ENCODE data around the gene IL23R.

Gene IL23R, protein sequence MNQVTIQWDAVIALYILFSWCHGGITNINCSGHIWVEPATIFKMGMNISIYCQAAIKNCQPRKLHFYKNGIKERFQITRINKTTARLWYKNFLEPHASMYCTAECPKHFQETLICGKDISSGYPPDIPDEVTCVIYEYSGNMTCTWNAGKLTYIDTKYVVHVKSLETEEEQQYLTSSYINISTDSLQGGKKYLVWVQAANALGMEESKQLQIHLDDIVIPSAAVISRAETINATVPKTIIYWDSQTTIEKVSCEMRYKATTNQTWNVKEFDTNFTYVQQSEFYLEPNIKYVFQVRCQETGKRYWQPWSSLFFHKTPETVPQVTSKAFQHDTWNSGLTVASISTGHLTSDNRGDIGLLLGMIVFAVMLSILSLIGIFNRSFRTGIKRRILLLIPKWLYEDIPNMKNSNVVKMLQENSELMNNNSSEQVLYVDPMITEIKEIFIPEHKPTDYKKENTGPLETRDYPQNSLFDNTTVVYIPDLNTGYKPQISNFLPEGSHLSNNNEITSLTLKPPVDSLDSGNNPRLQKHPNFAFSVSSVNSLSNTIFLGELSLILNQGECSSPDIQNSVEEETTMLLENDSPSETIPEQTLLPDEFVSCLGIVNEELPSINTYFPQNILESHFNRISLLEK

DNA sequence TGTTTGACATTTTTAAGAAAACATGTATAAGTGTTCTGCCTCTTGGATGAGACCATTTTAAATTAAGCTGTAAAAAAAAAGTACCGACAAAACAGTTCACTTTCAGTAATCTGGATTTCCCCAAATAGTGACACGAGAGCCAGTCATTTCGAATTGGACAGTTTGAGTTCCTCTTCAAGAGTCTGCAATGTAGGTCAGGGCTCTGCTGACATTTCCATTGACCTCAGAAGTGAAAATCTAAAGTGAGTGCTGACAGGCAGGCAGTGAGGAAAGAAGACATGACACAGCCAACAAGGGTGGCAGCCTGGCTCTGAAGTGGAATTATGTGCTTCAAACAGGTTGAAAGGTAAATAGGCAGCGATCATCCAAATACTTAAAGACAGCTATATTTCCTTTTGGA lies at the start of gene IL23R:
Gene IL23R, plus strand, starts transcription at position 259 of the 400 bp plus-strand sequence. CDS start 1,667 bp downstream, outside the sequence.
- no peaks in the 10 kb centered on the region for H4K20me1 ChIP-seq
- no peak within 1 kb of the TSS for H3K4me2 ChIP-seq
- H3K36me3 ChIP-seq = no peaks in the 10 kb centered on the region
- no peak within 1 kb of the TSS for H3K4me3 ChIP-seq
- no peak for TF ChIP-seq Cebpa-rat (IDR thresholded peaks at IDR 0.05)
- peaks cover 13% of the 10 kb centered on the region for H3K4me1 ChIP-seq
- no peaks in the 10 kb centered on the region for H3K9me3 ChIP-seq
- H3K9ac ChIP-seq = no peak within 1 kb of the TSS
- no peaks in the 10 kb centered on the region for H3K27me3 ChIP-seq
- no peak within 1 kb of the TSS for H3K27ac ChIP-seq

DNA sequence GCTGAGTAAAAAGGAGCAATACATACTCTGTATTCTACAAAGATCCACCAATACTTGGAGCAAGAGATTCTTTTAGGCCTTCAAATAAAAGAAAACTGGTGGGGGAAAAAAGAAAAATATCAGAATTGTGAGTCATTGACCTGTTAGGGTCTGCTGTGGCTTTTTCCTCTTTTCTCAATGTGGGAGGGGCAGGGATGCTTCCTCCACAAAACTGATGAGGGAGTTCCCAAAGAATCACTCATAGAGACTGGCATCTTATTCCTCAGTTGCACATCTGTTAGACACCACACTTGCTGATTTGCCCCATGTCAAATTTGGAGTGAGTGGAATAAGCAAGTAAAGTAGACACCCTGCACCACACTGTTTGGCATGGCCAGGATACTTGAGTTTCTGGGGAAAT lies 48.1 kb upstream of the IL23R start:
- Histone ChIP-seq H3K9me3 (peaks cover 21% of the 10 kb centered on the region), H3K27ac (no peak overlapping the region)

DNA sequence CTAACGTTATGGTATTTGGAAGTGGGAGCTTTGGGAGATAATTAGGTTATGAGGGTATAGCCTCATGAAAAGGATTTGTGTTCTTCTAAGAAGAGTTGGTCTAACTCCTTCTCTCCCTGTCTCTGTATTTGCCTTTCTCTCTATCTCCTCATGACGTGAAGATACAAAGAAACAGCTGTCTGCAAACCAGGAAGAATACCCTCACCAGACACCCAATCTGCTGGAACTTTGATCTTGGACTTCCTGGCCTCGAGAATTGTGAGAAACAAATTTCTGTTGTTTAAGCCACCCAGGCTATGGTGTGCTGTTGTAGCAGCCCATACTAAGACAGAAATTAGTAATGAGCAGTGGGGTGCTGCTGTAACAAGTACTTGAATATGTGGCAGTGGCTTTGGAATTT lies 47.6 kb upstream of the IL23R start:
- H3K9me3 ChIP-seq = peaks cover 16% of the 10 kb centered on the region
- no peak overlapping the region for H3K4me2 ChIP-seq
- no peaks in the 10 kb centered on the region for H3K36me3 ChIP-seq
- H3K4me3 ChIP-seq = no peak overlapping the region
- no peaks in the 10 kb centered on the region for H4K20me1 ChIP-seq
- H3K9ac ChIP-seq = no peak overlapping the region
- H3K4me1 ChIP-seq = peaks cover 5% of the 10 kb centered on the region; the same call in 1 of the 2 replicates
- H3K27me3 ChIP-seq = no peaks in the 10 kb centered on the region
- no peak overlapping the region for H3K27ac ChIP-seq
- no peak for TF ChIP-seq Cebpa-rat (IDR thresholded peaks at IDR 0.05)

More for the DNA sequence above, 48.1 kb upstream of the IL23R start:
- TF ChIP-seq Cebpa-rat (IDR thresholded peaks at IDR 0.05) = no peak
- no peaks in the 10 kb centered on the region for H3K27me3 ChIP-seq
- H3K4me1 ChIP-seq = peaks cover 9% of the 10 kb centered on the region
- H3K36me3 ChIP-seq = no peaks in the 10 kb centered on the region
- no peaks in the 10 kb centered on the region for H4K20me1 ChIP-seq
- no peak overlapping the region for H3K9ac ChIP-seq
- no peak overlapping the region for H3K4me2 ChIP-seq
- H3K4me3 ChIP-seq = no peak overlapping the region

DNA sequence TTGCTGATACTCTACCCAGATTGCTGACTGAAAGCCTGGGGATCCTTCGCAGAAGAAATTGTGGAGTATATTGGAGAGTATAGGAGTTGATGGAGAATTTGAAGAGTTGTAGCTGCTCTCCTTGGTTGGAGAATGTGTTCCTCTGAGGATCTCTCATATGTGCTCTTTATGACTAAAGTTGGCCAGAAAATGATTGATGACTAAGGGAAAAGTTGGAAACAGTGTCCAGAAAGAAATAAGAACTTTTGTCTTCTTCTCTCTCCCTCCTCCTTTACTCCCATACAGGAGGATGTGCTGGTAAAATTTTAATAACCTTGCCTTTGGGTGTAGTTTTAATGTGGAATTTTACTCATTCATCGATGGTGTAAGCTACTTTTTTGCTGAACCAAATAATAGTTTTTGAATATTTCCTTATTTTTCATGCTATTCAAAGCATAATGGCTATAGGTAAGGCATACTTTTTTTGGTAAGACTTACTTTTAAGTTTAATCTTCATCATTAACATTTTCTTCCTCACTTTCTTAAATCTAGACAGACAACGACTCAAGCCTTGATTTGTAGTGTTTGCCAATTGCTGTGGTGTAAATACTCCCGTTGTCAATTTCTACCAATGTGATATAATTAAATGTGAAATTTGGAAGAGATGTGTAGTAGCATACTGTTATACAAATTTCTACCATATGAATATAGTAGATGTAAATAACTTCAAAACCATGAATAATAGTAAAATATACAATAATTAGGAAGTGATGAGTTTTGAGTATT lies 45.2 kb upstream of the IL23R start:
- TF ChIP-seq Cebpa-rat (IDR thresholded peaks at IDR 0.05) = no peak
- no peaks in the 10 kb centered on the region for H3K9me3 ChIP-seq
- no peak overlapping the region for H3K27ac ChIP-seq
- H3K27me3 ChIP-seq = no peaks in the 10 kb centered on the region
- no peaks in the 10 kb centered on the region for H3K36me3 ChIP-seq
- H3K4me3 ChIP-seq = no peak overlapping the region
- H3K9ac ChIP-seq = no peak overlapping the region
- peaks cover 5% of the 10 kb centered on the region; the same call in 1 of the 2 replicates for H3K4me1 ChIP-seq
- no peaks in the 10 kb centered on the region for H4K20me1 ChIP-seq
- no peak overlapping the region for H3K4me2 ChIP-seq

DNA sequence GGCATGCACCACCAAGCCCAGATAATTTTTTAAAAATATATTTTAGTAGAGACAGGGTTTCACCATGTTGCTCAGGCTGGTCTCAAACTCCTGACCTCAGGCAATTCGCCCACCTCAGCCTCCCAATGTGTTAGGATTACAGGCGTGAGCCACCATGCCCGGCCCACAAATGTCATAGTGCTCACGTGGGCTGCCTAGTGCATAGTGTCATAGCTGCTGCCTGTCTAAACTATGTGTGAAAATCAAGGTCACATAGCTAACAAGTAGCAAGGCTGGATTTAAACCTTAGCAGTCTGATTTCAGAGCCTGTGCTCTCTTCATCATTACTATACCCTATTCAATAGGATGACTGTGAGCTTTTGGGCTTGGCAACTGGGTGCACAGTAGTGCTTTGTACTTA lies 41.8 kb upstream of the IL23R start:
- Histone ChIP-seq H4K20me1 (no peaks in the 10 kb centered on the region), H3K27me3 (no peaks in the 10 kb centered on the region), H3K4me3 (no peak overlapping the region), H3K9ac (no peak overlapping the region), H3K4me1 (no peaks in the 10 kb centered on the region), H3K4me2 (no peak overlapping the region), H3K27ac (no peak overlapping the region), H3K9me3 (no peaks in the 10 kb centered on the region), H3K36me3 (no peaks in the 10 kb centered on the region)
- no peak for TF ChIP-seq Cebpa-rat (IDR thresholded peaks at IDR 0.05)

DNA sequence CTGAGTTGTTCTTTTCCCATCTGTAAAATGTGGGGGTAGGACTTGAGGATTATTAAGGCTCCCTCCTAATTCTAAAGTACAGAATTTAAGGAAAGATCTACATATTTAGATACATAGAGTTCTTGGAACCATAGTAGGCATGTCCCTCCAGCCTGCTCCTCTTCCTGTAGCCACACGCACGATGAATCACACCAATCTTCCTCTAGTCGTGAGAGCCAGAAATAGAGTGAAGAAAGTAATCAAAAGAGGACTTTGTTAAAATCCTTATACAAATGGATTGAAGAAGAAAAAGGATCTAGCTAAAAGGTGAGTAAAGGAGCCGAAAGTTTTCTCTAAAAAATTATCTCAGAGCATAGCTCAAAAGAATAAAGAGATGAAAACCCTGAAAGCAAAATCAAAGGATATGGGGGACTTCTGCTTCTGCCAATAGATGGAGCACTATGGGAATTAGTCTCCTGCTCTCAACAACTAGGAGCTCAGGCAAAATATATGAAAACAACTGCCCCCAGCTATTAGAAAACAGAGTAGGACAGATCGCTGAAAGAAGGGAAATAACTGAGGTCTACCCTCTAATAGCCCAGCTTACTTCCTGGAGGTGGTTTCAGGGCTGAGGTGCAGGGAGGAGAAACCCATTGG lies 40.0 kb upstream of the IL23R start:
- Histone ChIP-seq H4K20me1 (no peaks in the 10 kb centered on the region), H3K4me3 (no peak overlapping the region), H3K4me2 (no peak overlapping the region), H3K9me3 (no peaks in the 10 kb centered on the region), H3K4me1 (no peaks in the 10 kb centered on the region), H3K36me3 (no peaks in the 10 kb centered on the region), H3K27ac (no peak overlapping the region), H3K9ac (no peak overlapping the region), H3K27me3 (no peaks in the 10 kb centered on the region)
- no peak for TF ChIP-seq Cebpa-rat (IDR thresholded peaks at IDR 0.05)

DNA sequence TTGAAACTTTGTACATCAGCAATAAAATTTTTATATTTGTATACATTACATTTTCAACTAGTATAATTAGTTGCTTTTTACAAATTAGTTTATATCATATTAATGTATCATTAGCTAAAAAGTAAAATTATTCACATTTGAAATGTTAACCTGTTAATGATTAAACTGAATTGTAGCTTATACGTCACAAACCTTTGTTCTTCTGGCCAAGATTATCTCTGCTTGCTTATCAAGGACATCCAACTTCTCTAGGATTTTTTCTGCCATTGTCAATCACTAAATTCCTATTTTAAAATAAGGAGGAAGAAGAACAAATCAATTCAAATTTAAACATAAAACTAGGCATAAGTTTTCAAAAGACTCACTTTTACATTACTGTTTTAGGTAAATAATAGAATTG lies 39.3 kb upstream of the IL23R start:
- no peaks in the 10 kb centered on the region for H4K20me1 ChIP-seq
- no peak overlapping the region for H3K4me3 ChIP-seq
- no peaks in the 10 kb centered on the region for H3K27me3 ChIP-seq
- no peak overlapping the region for H3K27ac ChIP-seq
- TF ChIP-seq Cebpa-rat (IDR thresholded peaks at IDR 0.05) = no peak
- H3K4me1 ChIP-seq = no peaks in the 10 kb centered on the region
- H3K9ac ChIP-seq = no peak overlapping the region
- H3K4me2 ChIP-seq = no peak overlapping the region
- H3K36me3 ChIP-seq = no peaks in the 10 kb centered on the region
- H3K9me3 ChIP-seq = no peaks in the 10 kb centered on the region

DNA sequence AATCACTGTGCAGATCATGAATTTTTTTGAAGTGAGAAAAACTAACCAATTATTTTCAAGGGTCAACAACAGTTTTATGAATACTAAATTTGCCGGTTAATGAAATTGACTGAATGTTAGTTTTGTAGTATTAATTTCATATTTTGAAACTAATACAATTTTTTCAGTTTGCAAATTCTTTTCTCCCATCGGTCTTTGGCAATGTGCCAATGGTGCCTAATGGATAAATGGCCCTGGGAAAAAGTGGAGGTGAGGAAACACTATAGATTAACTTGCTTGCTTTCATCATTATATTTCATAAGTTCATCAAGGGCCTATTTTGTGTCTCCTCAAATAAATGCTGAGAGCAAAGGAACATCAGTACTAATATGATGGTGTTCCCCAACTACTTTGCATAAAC lies 35.6 kb upstream of the IL23R start:
- no peak overlapping the region for H3K27ac ChIP-seq
- no peaks in the 10 kb centered on the region for H3K36me3 ChIP-seq
- no peaks in the 10 kb centered on the region for H3K27me3 ChIP-seq
- no peak overlapping the region for H3K9ac ChIP-seq
- H3K4me1 ChIP-seq = no peaks in the 10 kb centered on the region
- peaks cover 8% of the 10 kb centered on the region; the same call in 1 of the 2 replicates for H3K9me3 ChIP-seq
- H3K4me3 ChIP-seq = no peak overlapping the region
- H4K20me1 ChIP-seq = no peaks in the 10 kb centered on the region
- TF ChIP-seq Cebpa-rat (IDR thresholded peaks at IDR 0.05) = no peak
- H3K4me2 ChIP-seq = no peak overlapping the region

DNA sequence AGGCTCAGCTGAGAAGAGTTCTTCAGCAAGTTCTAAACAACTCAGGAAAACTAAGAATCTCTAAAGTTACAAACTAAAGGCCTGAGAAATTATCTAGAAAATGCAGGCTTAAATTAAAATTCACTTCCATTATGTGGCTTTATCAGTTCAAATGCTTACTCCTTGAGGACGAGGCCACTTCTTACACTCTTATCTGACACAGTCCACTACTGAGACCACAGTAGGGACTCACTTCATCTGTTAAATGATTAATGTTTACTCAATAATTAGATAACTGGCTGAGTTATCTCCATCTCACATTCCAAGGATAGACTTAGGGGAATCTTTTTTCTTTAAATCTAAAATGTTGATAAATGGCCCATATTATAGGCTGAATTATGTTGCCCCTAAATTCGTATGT lies 33.1 kb upstream of the IL23R start:
- Histone ChIP-seq H3K27me3 (no peaks in the 10 kb centered on the region), H3K9me3 (peaks cover 8% of the 10 kb centered on the region; the same call in 1 of the 2 replicates), H3K4me1 (no peaks in the 10 kb centered on the region), H3K9ac (no peak overlapping the region), H3K4me3 (no peak overlapping the region), H4K20me1 (no peaks in the 10 kb centered on the region), H3K4me2 (no peak overlapping the region), H3K36me3 (no peaks in the 10 kb centered on the region), H3K27ac (no peak overlapping the region)
- no peak for TF ChIP-seq Cebpa-rat (IDR thresholded peaks at IDR 0.05)

Data from BLaER1 (cell line).